SU-DHL-6 (cell line): ENCODE data around the gene PDE4D.

Experiments used
- H2AFZ ChIP-seq: fragments of 200-600 bp; sonication (generic); 2 replicates; pipeline ENCODE4 v1.6.1; 2014; ENCODE audit warnings: low read depth, mild to moderate bottlenecking, moderate library complexity, mixed read lengths, antibody characterized with exemption, low read length; ENCODE audit not compliant: severe bottlenecking
- H3F3A ChIP-seq: fragments of 200-600 bp; shearing (Covaris generic); 2 replicates; pipeline ENCODE4 v1.6.0; 2016; ENCODE audit warnings: antibody characterized with exemption, mild to moderate bottlenecking; ENCODE audit not compliant: insufficient read depth
- H3K27ac ChIP-seq: fragments of 200-600 bp; sonication (generic); 2 replicates; pipeline ENCODE4 v1.5.1; 2016; ENCODE audit warnings: low read depth, mild to moderate bottlenecking, low read length, moderate library complexity, mixed read lengths
- H3K27me3 ChIP-seq: fragments of 200-600 bp; sonication (generic), shearing (Covaris generic); 2 replicates; pipeline ENCODE4 v1.6.0; 2014; ENCODE audit warnings: mild to moderate bottlenecking, low read length
- H3K36me3 ChIP-seq: fragments of 200-600 bp; sonication (generic); 2 replicates; pipeline ENCODE4 v1.6.1; 2014; ENCODE audit warnings: mild to moderate bottlenecking, low read length, mixed read lengths
- H3K4me2 ChIP-seq: fragments of 300-600, 200-600 bp; shearing (Covaris generic), sonication (generic); 2 replicates; pipeline ENCODE4 v1.6.0; 2014; ENCODE audit warnings: low read length, low read depth, mild to moderate bottlenecking; ENCODE audit not compliant: poor library complexity, severe bottlenecking
- H3K4me3 ChIP-seq: fragments of 200-600 bp; sonication (generic); 2 replicates; pipeline ENCODE4 v1.5.1; 2014; ENCODE audit warnings: antibody characterized with exemption, low read length, mild to moderate bottlenecking, mixed read lengths; ENCODE audit not compliant: insufficient read depth, poor library complexity, severe bottlenecking
- H3K79me2 ChIP-seq: fragments of 200-600 bp; sonication (generic); 2 replicates; pipeline ENCODE4 v1.6.1; 2014; ENCODE audit warnings: mild to moderate bottlenecking, low read length, moderate library complexity; ENCODE audit not compliant: insufficient read depth
- H3K9ac ChIP-seq: fragments of 200-600 bp; sonication (generic); 2 replicates; pipeline ENCODE4 v1.7.0; 2014; ENCODE audit warnings: mild to moderate bottlenecking, low read length
- H3K9me2 ChIP-seq: fragments of 200-600 bp; sonication (generic); replicated peaks from 2 replicates; pipeline ENCODE4 v1.6.1; 2014; ENCODE audit warnings: low read length; ENCODE audit not compliant: insufficient read depth
- H3K9me3 ChIP-seq: fragments of 200-600 bp; sonication (generic); 2 replicates; pipeline ENCODE4 v1.6.1; 2014; ENCODE audit warnings: low read length, mixed read lengths; ENCODE audit not compliant: insufficient read depth
- H4K20me1 ChIP-seq: fragments of 200-600 bp; sonication (generic); 2 replicates; pipeline ENCODE4 v1.6.1; 2014; ENCODE audit warnings: low read depth, mild to moderate bottlenecking, antibody characterized with exemption, low read length, moderate library complexity, mixed read lengths
- CTCF ChIP-seq: fragments of 200-600 bp; sonication (generic); IDR thresholded peaks from one replicate; pipeline ENCODE4 v1.5.1; 2017; ENCODE audit warnings: antibody characterized with exemption, mild to moderate bottlenecking, low read length, moderate library complexity; ENCODE audit not compliant: insufficient read depth, poor library complexity, severe bottlenecking
- EZH2phosphoT487 ChIP-seq: fragments of 200-600 bp; sonication (generic), shearing (Covaris generic); conservative IDR thresholded peaks from 2 replicates; pipeline ENCODE4 v1.6.1; 2018; ENCODE audit warnings: mild to moderate bottlenecking, antibody characterized with exemption, low read length, moderate library complexity, mixed read lengths

The PDE4D gene

GRCh38 chr5:59540366-59540765 lies 353.2 kb downstream of the PDE4D start:
- no peak for TF ChIP-seq EZH2phosphoT487
- TF ChIP-seq CTCF, result no peak
- H2AFZ ChIP-seq, result no peak overlapping the region
- no peak overlapping the region for H3K4me2 ChIP-seq
- H3K79me2 ChIP-seq, result no peaks in the 10 kb centered on the region
- H4K20me1 ChIP-seq, result no peaks in the 10 kb centered on the region
- no peaks in the 10 kb centered on the region for H3K27me3 ChIP-seq
- no peaks in the 10 kb centered on the region for H3K9me2 ChIP-seq
- no peaks in the 10 kb centered on the region for H3K9me3 ChIP-seq
- H3K9ac ChIP-seq, result no peak overlapping the region
- H3K27ac ChIP-seq, result no peak overlapping the region
- no peak overlapping the region for H3K4me3 ChIP-seq
- H3F3A ChIP-seq, result no peaks in the 10 kb centered on the region
- no peaks in the 10 kb centered on the region for H3K36me3 ChIP-seq

- Histone ChIP-seq H3K27me3 (no peaks in the 10 kb centered on the region), H3K27ac (no peak overlapping the region), H3K9me3 (no peaks in the 10 kb centered on the region), H3K79me2 (no peaks in the 10 kb centered on the region), H3K9ac (no peak overlapping the region), H3K4me3 (no peak overlapping the region), H3K9me2 (no peaks in the 10 kb centered on the region), H3K36me3 (no peaks in the 10 kb centered on the region), H2AFZ (no peak overlapping the region), H3F3A (no peaks in the 10 kb centered on the region), H4K20me1 (no peaks in the 10 kb centered on the region), H3K4me2 (no peak overlapping the region)
- TF ChIP-seq CTCF (no peak), EZH2phosphoT487 (no peak)
These were observed 354.8 kb downstream of the PDE4D start for GRCh38 chr5:59538750-59539121.

GRCh38 chr5:59537961-59538749 lies 355.4 kb downstream of the PDE4D start:
- Histone ChIP-seq H3K79me2 (no peaks in the 10 kb centered on the region), H4K20me1 (no peaks in the 10 kb centered on the region), H3K36me3 (no peaks in the 10 kb centered on the region), H3K9me2 (no peaks in the 10 kb centered on the region), H3K4me3 (no peak overlapping the region), H3K9ac (no peak overlapping the region), H2AFZ (no peak overlapping the region), H3K4me2 (no peak overlapping the region), H3F3A (no peaks in the 10 kb centered on the region), H3K9me3 (no peaks in the 10 kb centered on the region), H3K27ac (no peak overlapping the region), H3K27me3 (no peaks in the 10 kb centered on the region)
- TF ChIP-seq CTCF (no peak), EZH2phosphoT487 (no peak)
